Neural progenitor cell (in vitro differentiated cells): ENCODE results near the gene TPSD1. TPM values are rescaled to one million over a fixed set of nuclear protein-coding genes. Genes with fewer than 3 reads are reported as not detected.

Experiments
- DNase-seq: peaks from one replicate; pipeline ENCODE4 v3.0.0-alpha.2; 2016; ENCODE audit warnings: low spot score
- H2AFZ ChIP-seq: fragments of 200-600 bp; sonication (generic); replicated peaks from 2 replicates; pipeline ENCODE4 v1.6.1; 2016; ENCODE audit warnings: antibody characterized with exemption
- H3F3A ChIP-seq: fragments of 200-600 bp; sonication (generic); 2 replicates; pipeline ENCODE4 v1.6.1; 2016; ENCODE audit warnings: antibody characterized with exemption, low read depth
- H3K27ac ChIP-seq: fragments of 200-600 bp; sonication (generic); 2 replicates; pipeline ENCODE4 v1.5.1; 2016; ENCODE audit warnings: mild to moderate bottlenecking
- H3K27me3 ChIP-seq: fragments of 200-600 bp; sonication (generic); 2 replicates; pipeline ENCODE4 v1.6.1; 2016; ENCODE audit warnings: mild to moderate bottlenecking, moderate library complexity
- H3K36me3 ChIP-seq: fragments of 200-600 bp; sonication (generic); 2 replicates; pipeline ENCODE4 v1.5.1; 2016
- H3K4me1 ChIP-seq: fragments of 200-600 bp; sonication (generic); 2 replicates; pipeline ENCODE4 v1.6.1; 2016; ENCODE audit warnings: mixed run types
- H3K4me2 ChIP-seq: fragments of 200-600 bp; sonication (generic); 2 replicates; pipeline ENCODE4 v1.6.1; 2016
- H3K4me3 ChIP-seq: fragments of 200-600 bp; sonication (generic); 2 replicates; pipeline ENCODE4 v1.5.1; 2016
- H3K79me2 ChIP-seq: fragments of 200-600 bp; sonication (generic); 2 replicates; pipeline ENCODE4 v1.6.1; 2016; ENCODE audit warnings: low read depth
- H3K9ac ChIP-seq: fragments of 200-600 bp; sonication (generic); 2 replicates; pipeline ENCODE4 v1.6.1; 2016
- H3K9me3 ChIP-seq: fragments of 200-600 bp; sonication (generic); 2 replicates; pipeline ENCODE4 v1.5.1; 2016; ENCODE audit warnings: low read depth
- H4K20me1 ChIP-seq: fragments of 200-600 bp; sonication (generic); 2 replicates; pipeline ENCODE4 v1.6.1; 2016; ENCODE audit warnings: low read depth
- H3K27ac Mint-ChIP-seq: 3 replicates; pipeline ENCODE4 v1.8.0; 2021; ENCODE audit warnings: mixed read lengths
- H3K27me3 Mint-ChIP-seq: 2 replicates; pipeline ENCODE4 v1.8.0; 2022; ENCODE audit warnings: low read depth, mild to moderate bottlenecking, inconsistent platforms, moderate library complexity, mixed read lengths; ENCODE audit not compliant: insufficient read depth
- H3K36me3 Mint-ChIP-seq: 3 replicates; pipeline ENCODE4 v1.8.0; 2021; ENCODE audit warnings: mixed read lengths
- H3K4me1 Mint-ChIP-seq: 3 replicates; pipeline ENCODE4 v1.8.0; 2021; ENCODE audit warnings: mixed read lengths
- H3K4me3 Mint-ChIP-seq: 3 replicates; pipeline ENCODE4 v1.8.0; 2021; ENCODE audit warnings: mild to moderate bottlenecking, moderate library complexity, mixed read lengths
- H3K9me3 Mint-ChIP-seq: 3 replicates; pipeline ENCODE4 v1.8.0; 2020; ENCODE audit warnings: mixed read lengths
- CTCF ChIP-seq: fragments of 200-600 bp; sonication (generic); IDR thresholded peaks from 2 replicates; pipeline ENCODE4 v1.5.1; 2017; ENCODE audit warnings: antibody characterized with exemption, mild to moderate bottlenecking
- EZH2 ChIP-seq: fragments of 200-600 bp; sonication (generic); IDR thresholded peaks from 2 replicates; pipeline ENCODE4 v1.6.1; 2017; ENCODE audit warnings: antibody characterized with exemption, mild to moderate bottlenecking, moderate library complexity
- EZH2phosphoT487 ChIP-seq: fragments of 200-600 bp; sonication (generic); IDR thresholded peaks from 2 replicates; pipeline ENCODE4 v1.6.1; 2017; ENCODE audit warnings: antibody characterized with exemption
- total RNA-seq: library from RNA; depleted of rRNA; stranded (reverse); fragments of >200 nt; gene quantifications from 2 replicates; pipeline ENCODE4 v1.2.3, GENCODE V29; 2015; ENCODE audit warnings: low replicate concordance

TPSD1 gene
- total RNA-seq, 1 donor from 2014 or later = not detected

- Mint-ChIP-seq H3K4me1 (no peaks in the 10 kb centered on the region), H3K27me3 (no peaks in the 10 kb centered on the region), H3K9me3 (no peaks in the 10 kb centered on the region), H3K36me3 (no peaks in the 10 kb centered on the region), H3K4me3 (no peak overlapping the region), H3K27ac (no peak overlapping the region)
- Histone ChIP-seq H3K9ac (no peak overlapping the region), H3F3A (no peaks in the 10 kb centered on the region), H3K4me3 (no peak overlapping the region), H2AFZ (no peak overlapping the region), H3K9me3 (no peaks in the 10 kb centered on the region), H3K27ac (no peak overlapping the region), H3K36me3 (no peaks in the 10 kb centered on the region), H3K4me1 (no peaks in the 10 kb centered on the region), H4K20me1 (no peaks in the 10 kb centered on the region), H3K4me2 (no peak overlapping the region), H3K79me2 (no peaks in the 10 kb centered on the region), H3K27me3 (no peaks in the 10 kb centered on the region)
- TF ChIP-seq EZH2 = no peak
- no peak for TF ChIP-seq CTCF
- TF ChIP-seq EZH2phosphoT487 = no peak
- DNase-seq = no peak
Measured at GRCh38 chr16:1215574-1216295, 40.1 kb upstream of the TPSD1 start.

- H2AFZ ChIP-seq = no peak overlapping the region
- H3K27me3 ChIP-seq = no peaks in the 10 kb centered on the region
- no peak overlapping the region for H3K4me3 Mint-ChIP-seq
- H3K79me2 ChIP-seq = no peaks in the 10 kb centered on the region
- H4K20me1 ChIP-seq = no peaks in the 10 kb centered on the region
- H3K9me3 ChIP-seq = no peaks in the 10 kb centered on the region
- H3K9me3 Mint-ChIP-seq = no peaks in the 10 kb centered on the region
- H3K27ac ChIP-seq = no peak overlapping the region
- H3K27ac Mint-ChIP-seq = no peak overlapping the region
- no peak overlapping the region for H3K4me2 ChIP-seq
- H3F3A ChIP-seq = no peaks in the 10 kb centered on the region
- H3K36me3 Mint-ChIP-seq = no peaks in the 10 kb centered on the region
- H3K4me1 ChIP-seq = no peaks in the 10 kb centered on the region
- H3K27me3 Mint-ChIP-seq = no peaks in the 10 kb centered on the region
- DNase-seq = no peak
- TF ChIP-seq EZH2phosphoT487 (no peak), EZH2 (no peak), CTCF (no peak)
- H3K4me1 Mint-ChIP-seq = no peaks in the 10 kb centered on the region
- H3K4me3 ChIP-seq = no peak overlapping the region
- H3K9ac ChIP-seq = no peak overlapping the region
- H3K36me3 ChIP-seq = no peaks in the 10 kb centered on the region
Measured at GRCh38 chr16:1216296-1216619, 39.6 kb upstream of the TPSD1 start.

- no peak overlapping the region for H3K9ac ChIP-seq
- no peaks in the 10 kb centered on the region for H3K4me1 ChIP-seq
- TF ChIP-seq EZH2 (no peak), EZH2phosphoT487 (no peak), CTCF (no peak)
- no peak overlapping the region for H3K4me2 ChIP-seq
- H3K4me3 ChIP-seq = no peak overlapping the region
- Mint-ChIP-seq H3K27ac (no peak overlapping the region), H3K9me3 (no peaks in the 10 kb centered on the region), H3K36me3 (no peaks in the 10 kb centered on the region), H3K4me3 (no peak overlapping the region), H3K4me1 (no peaks in the 10 kb centered on the region), H3K27me3 (no peaks in the 10 kb centered on the region)
- H3K79me2 ChIP-seq = no peaks in the 10 kb centered on the region
- no peaks in the 10 kb centered on the region for H3K27me3 ChIP-seq
- no peaks in the 10 kb centered on the region for H3K9me3 ChIP-seq
- no peak overlapping the region for H3K27ac ChIP-seq
- DNase-seq = no peak
- H2AFZ ChIP-seq = no peak overlapping the region
- no peaks in the 10 kb centered on the region for H4K20me1 ChIP-seq
- no peaks in the 10 kb centered on the region for H3K36me3 ChIP-seq
- no peaks in the 10 kb centered on the region for H3F3A ChIP-seq
Measured at GRCh38 chr16:1216681-1217400, 39.0 kb upstream of the TPSD1 start.
